CD14-positive monocyte (primary cell): ENCODE data around the gene HORMAD2. TPM values are rescaled to one million over a fixed set of nuclear protein-coding genes. Genes with fewer than 3 reads are reported as not detected.

Source experiments
- DNase-seq, 3 donors: peaks; one replicate each; pipeline ENCODE4 v3.0.0-alpha.2; 2011 to 2022
- H2AFZ ChIP-seq: 2 replicates; pipeline ENCODE4 v1.6.0; 2012; ENCODE audit warnings: mild to moderate bottlenecking, low read depth, low read length, inconsistent platforms; ENCODE audit not compliant: insufficient read depth, poor library complexity, severe bottlenecking
- H3K27ac ChIP-seq, 2 donors: 1 replicate in 1 of 2; 2 replicates in 1 of 2; pipeline ENCODE4 v1.5.1; 2012 to 2013; ENCODE audit warnings: low read length in 2 of 2, control low read depth in 1 of 2, inconsistent platforms in 1 of 2, low read depth in 1 of 2, mild to moderate bottlenecking in 1 of 2
- H3K27me3 ChIP-seq, 2 donors: one replicate each; pipeline versions ENCODE4 v1.6.0 to v1.6.1; 2011 to 2013; ENCODE audit warnings: low read length in 2 of 2; ENCODE audit not compliant: control insufficient read depth in 2 of 2, insufficient read depth in 2 of 2
- H3K36me3 ChIP-seq, 2 donors: replicated peaks in 1 of 2; 1 replicate in 1 of 2; 2 replicates in 1 of 2; pipeline versions ENCODE4 v1.5.1 to v1.6.1; 2012 to 2013; ENCODE audit warnings: low read length in 2 of 2, control low read depth in 1 of 2, inconsistent platforms in 1 of 2, mild to moderate bottlenecking in 1 of 2; ENCODE audit not compliant: insufficient read depth in 2 of 2, control insufficient read depth in 1 of 2
- H3K4me1 ChIP-seq, 2 donors: 1 replicate in 1 of 2; 2 replicates in 1 of 2; pipeline versions ENCODE4 v1.5.1 to v1.6.1; 2012 to 2013; ENCODE audit warnings: low read length in 2 of 2, control low read depth in 1 of 2, inconsistent platforms in 1 of 2, mild to moderate bottlenecking in 1 of 2, moderate library complexity in 1 of 2; ENCODE audit not compliant: insufficient read depth in 2 of 2, control insufficient read depth in 1 of 2
- H3K4me2 ChIP-seq: replicated peaks from 2 replicates; pipeline ENCODE3; 2012; ENCODE audit warnings: low read length, moderate library complexity, mild to moderate bottlenecking; ENCODE audit not compliant: poor library complexity, severe bottlenecking; ENCODE audit errors: extremely low read depth
- H3K4me3 ChIP-seq, 3 experiments: fragments of 200-600 bp in 1 of 3; sonication (generic) in 1 of 3; replicated peaks in 1 of 3; 1 replicate in 2 of 3; 2 replicates in 1 of 3; pipeline ENCODE4 v1.5.1; 2011 to 2013; ENCODE audit warnings: low read length in 3 of 3, mild to moderate bottlenecking in 3 of 3, control low read depth in 2 of 3, low read depth in 2 of 3, inconsistent platforms in 1 of 3, moderate library complexity in 1 of 3
- H3K79me2 ChIP-seq: 2 replicates; pipeline ENCODE4 v1.6.0; 2012; ENCODE audit warnings: mild to moderate bottlenecking, control low read depth, inconsistent platforms, low read length, moderate library complexity; ENCODE audit not compliant: insufficient read depth
- H3K9ac ChIP-seq: 2 replicates; pipeline ENCODE4 v1.6.0; 2017; ENCODE audit warnings: low read length, mild to moderate bottlenecking; ENCODE audit not compliant: insufficient read depth, poor library complexity, severe bottlenecking
- H3K9me3 ChIP-seq, 2 donors: replicated peaks in 1 of 2; 1 replicate in 1 of 2; 2 replicates in 1 of 2; pipeline versions ENCODE4 v1.5.1 to v1.6.1; 2012 to 2013; ENCODE audit warnings: low read length in 2 of 2, control low read depth in 1 of 2; ENCODE audit not compliant: control insufficient read depth in 1 of 2, insufficient read depth in 1 of 2
- H4K20me1 ChIP-seq: 2 replicates; pipeline ENCODE4 v1.6.0; 2012; ENCODE audit warnings: mild to moderate bottlenecking, low read length, control low read depth, moderate library complexity; ENCODE audit not compliant: insufficient read depth
- H3K27ac Mint-ChIP-seq, 7 donors: one replicate each; pipeline ENCODE4 v1.8.0; 2020; ENCODE audit warnings: mild to moderate bottlenecking in 7 of 7, mixed read lengths in 7 of 7, moderate library complexity in 6 of 7, inconsistent platforms in 2 of 7
- H3K27me3 Mint-ChIP-seq, 3 donors: one replicate each; pipeline ENCODE4 v1.8.0; 2021 to 2022; ENCODE audit warnings: low read depth in 3 of 3, mild to moderate bottlenecking in 3 of 3, mixed read lengths in 3 of 3, moderate library complexity in 3 of 3, inconsistent platforms in 1 of 3
- H3K36me3 Mint-ChIP-seq, 2 donors: one replicate each; pipeline ENCODE4 v1.8.0; 2020; ENCODE audit warnings: mixed read lengths in 2 of 2, inconsistent platforms in 1 of 2, mild to moderate bottlenecking in 1 of 2
- H3K4me1 Mint-ChIP-seq: one replicate; pipeline ENCODE4 v1.8.0; 2020; ENCODE audit warnings: mild to moderate bottlenecking, mixed read lengths
- H3K4me3 Mint-ChIP-seq, 2 donors: one replicate each; pipeline ENCODE4 v1.8.0; 2020; ENCODE audit warnings: mild to moderate bottlenecking in 2 of 2, mixed read lengths in 2 of 2, moderate library complexity in 1 of 2
- H3K9me3 Mint-ChIP-seq, 7 donors: one replicate each; pipeline ENCODE4 v1.8.0; 2020 to 2022; ENCODE audit warnings: mixed read lengths in 7 of 7, mild to moderate bottlenecking in 6 of 7, moderate library complexity in 6 of 7, inconsistent platforms in 2 of 7
- CTCF ChIP-seq: fragments of 200-600 bp; IDR thresholded peaks from one replicate; pipeline ENCODE4 v1.8.0; 2022; ENCODE audit warnings: antibody characterized with exemption, mild to moderate bottlenecking
- WGBS: methylation state at CpG from one replicate; pipeline ENCODE4 v1.1.5; 2013; ENCODE audit warnings: missing lambda C conversion rate; ENCODE audit not compliant: insufficient coverage; 5-methylcytosine and 5-hydroxymethylcytosine counted together
- intact Hi-C, 2 donors: fragments of 100-400 bp; cut with micrococcal nuclease; formaldehyde crosslinking; loops; one replicate each; pipeline versions ENCODE4 v1.15.0 to v1.15.1; 2023
- polyA plus RNA-seq, 3 donors: library from polyadenylated mRNA; depleted of rRNA in 1 of 3; unstranded in 2 of 3; stranded (reverse) in 1 of 3; fragments of 300-500 nt in 2 of 3; fragments of >200 nt in 1 of 3; fragmentation: Illumina TruSeq in 2 of 3; gene quantifications; 1 replicate in 2 of 3; 2 replicates in 1 of 3; pipeline ENCODE4 v1.2.3, GENCODE V29; 2012 to 2021

The HORMAD2 gene
- polyA plus RNA-seq, 3 donors, result not detected

GRCh38 chr22:30204015-30204741 lies 123.9 kb downstream of the HORMAD2 start:
- WGBS, result 93% methylated on average over 5 of the region's 7 CpGs
- Mint-ChIP-seq H3K27ac (peak overlapping the region in 6 of 7 donors; percentile 7 to 78 (median 36)), H3K27me3 (peaks cover 3 to 5% (median 4%) of the 10 kb centered on the region in 3 donors), H3K9me3 (peaks cover 0 to 2% (median 0%) of the 10 kb centered on the region in 7 donors), H3K4me1 (peaks cover 20% of the 10 kb centered on the region), H3K36me3 (no peaks in the 10 kb centered on the region), H3K4me3 (no peak overlapping the region)
- Histone ChIP-seq H3K27me3 (no peaks in the 10 kb centered on the region), H3K9ac (no peak overlapping the region), H3K27ac (no peak overlapping the region), H3K4me2 (no peak overlapping the region), H2AFZ (no peak overlapping the region), H3K4me3 (no peak overlapping the region), H4K20me1 (no peaks in the 10 kb centered on the region), H3K9me3 (no peaks in the 10 kb centered on the region), H3K4me1 (peaks cover 6% of the 10 kb centered on the region in 2 donors), H3K36me3 (no peaks in the 10 kb centered on the region), H3K79me2 (no peaks in the 10 kb centered on the region)
- intact Hi-C loops, result no loop called here
- no peak for DNase-seq
- TF ChIP-seq CTCF, result no peak

- whole genome bisulfite sequencing, result 87% methylated on average over 5 of the region's 10 CpGs
- Histone ChIP-seq H3K9me3 (no peaks in the 10 kb centered on the region), H3K79me2 (no peaks in the 10 kb centered on the region), H3K4me1 (peaks cover 6% of the 10 kb centered on the region in 2 donors), H3K9ac (no peak overlapping the region), H3K4me2 (no peak overlapping the region), H3K36me3 (no peaks in the 10 kb centered on the region), H2AFZ (no peak overlapping the region), H3K4me3 (no peak overlapping the region), H3K27ac (no peak overlapping the region), H3K27me3 (no peaks in the 10 kb centered on the region), H4K20me1 (no peaks in the 10 kb centered on the region)
- H3K9me3 Mint-ChIP-seq, result peaks cover 0 to 2% (median 0%) of the 10 kb centered on the region in 7 donors
- peak overlapping the region in 4 of 7 donors; percentile 26 to 78 (median 62) for H3K27ac Mint-ChIP-seq
- TF ChIP-seq CTCF, result no peak
- peaks cover 22% of the 10 kb centered on the region for H3K4me1 Mint-ChIP-seq
- H3K4me3 Mint-ChIP-seq, result no peak overlapping the region
- intact Hi-C loops, result no loop called here
- peaks cover 2 to 7% (median 3%) of the 10 kb centered on the region in 3 donors for H3K27me3 Mint-ChIP-seq
- no peak for DNase-seq
- H3K36me3 Mint-ChIP-seq, result no peaks in the 10 kb centered on the region
Observed at GRCh38 chr22:30204742-30205111, 124.5 kb downstream of the HORMAD2 start.
